Measurements from ENCODE around the gene DNPH1.

The DNPH1 gene

GRCh38 chr6:43181621-43181941, 47.7 kb downstream of the DNPH1 start:
- DNase-seq (ENCODE audit: low spot score), result no peak

- DNase-seq (ENCODE audit: low spot score), result peak; percentile 24
These were observed 48.3 kb downstream of the DNPH1 start for GRCh38 chr6:43180985-43181384.

- DNase-seq (ENCODE audit: low spot score), result no peak
These were observed 49.2 kb downstream of the DNPH1 start for GRCh38 chr6:43180058-43180457.

- no peak for DNase-seq (ENCODE audit: low spot score)
These were observed 50.1 kb downstream of the DNPH1 start for GRCh38 chr6:43178951-43179830.

- DNase-seq (ENCODE audit: low spot score), result no peak
These were observed 51.1 kb downstream of the DNPH1 start for GRCh38 chr6:43178150-43178549.

GRCh38 chr6:43176423-43176786, 52.9 kb downstream of the DNPH1 start:
- DNase-seq (ENCODE audit: low spot score), result no peak

GRCh38 chr6:43175676-43176422, 53.4 kb downstream of the DNPH1 start:
- DNase-seq (ENCODE audit: low spot score), result no peak
